ENCODE results near the gene DENND5A. TPM values are rescaled to one million over a fixed set of nuclear protein-coding genes. Genes with fewer than 3 reads are reported as not detected.

Gene DENND5A
- total RNA-seq: 308 and 334 TPM in 2 replicates

GRCh38 chr11:9265211-9266131 lies at the start of gene DENND5A:
DENND5A (minus strand) TSS chr11:9265350; CDS start chr11:9265069, 281 bp downstream.

GRCh38 chr11:9314291-9315077 lies 49.3 kb upstream of the DENND5A start, which contains the start of gene TMEM41B:
TMEM41B (minus strand) TSS chr11:9314593; CDS start chr11:9314441, 152 bp downstream.

GRCh38 chr11:9091044-9091922 lies 173.9 kb downstream of the DENND5A start, which contains the start of gene SCUBE2:
SCUBE2 (minus strand) TSS chr11:9091599; CDS start chr11:9091528, 71 bp downstream.

Other genes with a start within 250 kb of the DENND5A start
- 1.3 and 2.0 TPM in 2 replicates for gene SCUBE2, start 173.8 kb downstream of the DENND5A start, total RNA-seq
- gene TMEM41B, start 49.2 kb upstream of the DENND5A start, total RNA-seq: 60.7 and 79.4 TPM in 2 replicates
- 163 and 197 TPM in 2 replicates for gene IPO7, start 119.3 kb upstream of the DENND5A start, total RNA-seq
- 34.6 and 36.3 TPM in 2 replicates for gene ZNF143, start 195.7 kb upstream of the DENND5A start, total RNA-seq

Measured in smooth muscle cell of the pulmonary artery (primary cell).